ENCODE measurements around the gene EIF5. TPM values are rescaled to one million over a fixed set of nuclear protein-coding genes. Genes with fewer than 3 reads are reported as not detected.

The EIF5 gene
- total RNA-seq, 2 donors from 2014 or later: 85.6 to 234 TPM

DNA sequence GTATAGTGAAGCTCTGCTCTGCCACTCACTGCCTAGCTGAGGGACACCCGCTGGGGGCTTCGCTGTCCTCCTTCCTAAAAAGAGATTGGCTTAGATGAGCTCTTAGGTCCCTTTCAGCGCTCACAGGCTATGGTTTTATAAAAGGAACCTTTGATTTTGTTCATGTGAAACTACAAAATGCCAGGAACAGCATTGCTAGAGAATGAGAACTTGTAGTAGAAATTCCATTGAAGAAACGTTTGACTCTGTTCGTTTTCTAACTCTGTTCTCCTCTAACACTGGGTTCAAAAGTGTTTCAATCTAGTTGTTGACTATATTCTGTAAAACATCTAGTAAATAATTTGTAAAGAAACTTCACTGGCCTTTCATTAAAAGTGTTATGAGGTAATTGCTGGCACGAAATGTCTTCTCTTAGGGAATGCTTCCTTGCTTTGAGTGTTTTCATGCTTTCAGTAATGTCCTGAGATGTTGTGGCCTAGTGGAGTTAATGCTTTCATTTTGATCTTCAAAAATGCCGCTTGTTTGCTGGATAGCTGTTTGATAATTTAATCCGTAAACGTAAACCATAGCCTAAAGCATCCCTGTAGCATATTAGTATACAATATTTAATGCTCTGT lies 52.8 kb downstream of the EIF5 start:
- Histone ChIP-seq H3K27me3 (no peaks in the 10 kb centered on the region), H3K27ac (peak overlapping the region; percentile 94 to 99 (median 98)), H3K36me3 (replicated peaks in 1 of 2; ENCODE audit: insufficient read depth in 1 of 2, low read depth in 2 of 2) (no peaks in the 10 kb centered on the region), H3K4me3 (peak overlapping the region; percentile 55 to 93), H3K9me3 (no peaks in the 10 kb centered on the region), H3K4me1 (peaks cover 39% of the 10 kb centered on the region)
- TF ChIP-seq, protein P1, sequence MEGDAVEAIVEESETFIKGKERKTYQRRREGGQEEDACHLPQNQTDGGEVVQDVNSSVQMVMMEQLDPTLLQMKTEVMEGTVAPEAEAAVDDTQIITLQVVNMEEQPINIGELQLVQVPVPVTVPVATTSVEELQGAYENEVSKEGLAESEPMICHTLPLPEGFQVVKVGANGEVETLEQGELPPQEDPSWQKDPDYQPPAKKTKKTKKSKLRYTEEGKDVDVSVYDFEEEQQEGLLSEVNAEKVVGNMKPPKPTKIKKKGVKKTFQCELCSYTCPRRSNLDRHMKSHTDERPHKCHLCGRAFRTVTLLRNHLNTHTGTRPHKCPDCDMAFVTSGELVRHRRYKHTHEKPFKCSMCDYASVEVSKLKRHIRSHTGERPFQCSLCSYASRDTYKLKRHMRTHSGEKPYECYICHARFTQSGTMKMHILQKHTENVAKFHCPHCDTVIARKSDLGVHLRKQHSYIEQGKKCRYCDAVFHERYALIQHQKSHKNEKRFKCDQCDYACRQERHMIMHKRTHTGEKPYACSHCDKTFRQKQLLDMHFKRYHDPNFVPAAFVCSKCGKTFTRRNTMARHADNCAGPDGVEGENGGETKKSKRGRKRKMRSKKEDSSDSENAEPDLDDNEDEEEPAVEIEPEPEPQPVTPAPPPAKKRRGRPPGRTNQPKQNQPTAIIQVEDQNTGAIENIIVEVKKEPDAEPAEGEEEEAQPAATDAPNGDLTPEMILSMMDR (IDR thresholded peaks at IDR 0.05): no peak
- TF ChIP-seq POLR2A (IDR thresholded peaks at IDR 0.05): peak in 2 of 3 donors; percentile 9 to 14
- WGBS, 2 donors: 3 to 5% methylated on average over 9 of the region's 9 CpGs
- DNase-seq (no peak), ATAC-seq (no peak)
- intact Hi-C loops (cut with DNase I): no loop called here

DNA sequence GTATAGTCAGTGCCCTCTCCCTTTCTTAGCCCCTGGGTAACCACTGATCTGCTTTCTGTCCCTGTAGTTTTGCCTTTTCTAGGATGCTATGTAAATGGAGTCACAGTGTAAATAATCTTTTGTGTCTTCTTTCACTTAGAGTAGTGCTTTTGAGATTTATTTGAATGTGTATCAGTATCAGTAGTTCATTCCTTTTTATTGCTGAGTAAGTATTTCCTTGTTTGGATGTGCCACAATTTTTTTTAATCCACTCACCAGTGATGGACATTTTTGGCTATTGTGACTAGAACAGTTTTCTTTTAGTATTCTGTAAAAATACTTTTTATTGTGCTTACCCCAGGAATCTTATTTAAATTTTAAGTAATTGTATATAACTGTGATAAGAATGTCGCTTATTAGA lies 54.6 kb downstream of the EIF5 start:
- Histone ChIP-seq H3K4me1 (peaks cover 58% of the 10 kb centered on the region), H3K36me3 (replicated peaks in 1 of 2; ENCODE audit: insufficient read depth in 1 of 2, low read depth in 2 of 2) (no peaks in the 10 kb centered on the region), H3K4me3 (no peak overlapping the region), H3K27ac (peak overlapping the region in 1 of 4 donors; percentile 4), H3K9me3 (no peaks in the 10 kb centered on the region), H3K27me3 (no peaks in the 10 kb centered on the region)
- ATAC-seq (no peak), DNase-seq (no peak)
- TF ChIP-seq, protein P1 (IDR thresholded peaks at IDR 0.05): no peak
- TF ChIP-seq POLR2A (IDR thresholded peaks at IDR 0.05): no peak
- WGBS, 2 donors: 96 to 100% methylated on average over 1 of the region's 1 CpG
- intact Hi-C loops (cut with DNase I): no loop called here

DNA sequence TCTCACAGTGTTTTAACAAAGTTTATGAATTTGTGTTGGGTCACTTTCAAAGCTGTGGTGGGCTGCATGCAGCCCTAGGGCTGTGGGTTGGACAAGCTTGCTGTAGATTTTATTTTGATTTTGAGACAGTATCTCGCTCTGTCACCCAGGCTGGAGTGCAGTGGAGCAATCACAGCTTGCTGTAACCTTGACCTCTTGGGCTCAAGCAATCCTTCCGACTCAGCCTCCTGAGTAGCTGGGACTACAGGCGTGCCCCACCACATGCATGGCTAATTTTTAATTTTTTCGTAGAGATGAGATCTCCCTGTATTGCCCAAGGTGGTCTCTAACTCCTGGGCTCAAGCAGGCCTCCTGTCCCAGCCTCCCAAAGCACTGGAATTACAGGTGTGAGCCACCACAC lies 56.6 kb downstream of the EIF5 start:
- Histone ChIP-seq H3K4me1 (peaks cover 71% of the 10 kb centered on the region), H3K4me3 (no peak overlapping the region), H3K9me3 (no peaks in the 10 kb centered on the region), H3K27ac (no peak overlapping the region), H3K27me3 (no peaks in the 10 kb centered on the region), H3K36me3 (replicated peaks in 1 of 2; ENCODE audit: insufficient read depth in 1 of 2, low read depth in 2 of 2) (no peaks in the 10 kb centered on the region)
- no peak for ATAC-seq
- DNase-seq: no peak
- WGBS, 2 donors: 34 to 38% methylated on average over 4 of the region's 4 CpGs
- intact Hi-C loops (cut with DNase I): no loop called here
- no peak for TF ChIP-seq POLR2A (IDR thresholded peaks at IDR 0.05)
- TF ChIP-seq, protein P1 (IDR thresholded peaks at IDR 0.05): no peak

DNA sequence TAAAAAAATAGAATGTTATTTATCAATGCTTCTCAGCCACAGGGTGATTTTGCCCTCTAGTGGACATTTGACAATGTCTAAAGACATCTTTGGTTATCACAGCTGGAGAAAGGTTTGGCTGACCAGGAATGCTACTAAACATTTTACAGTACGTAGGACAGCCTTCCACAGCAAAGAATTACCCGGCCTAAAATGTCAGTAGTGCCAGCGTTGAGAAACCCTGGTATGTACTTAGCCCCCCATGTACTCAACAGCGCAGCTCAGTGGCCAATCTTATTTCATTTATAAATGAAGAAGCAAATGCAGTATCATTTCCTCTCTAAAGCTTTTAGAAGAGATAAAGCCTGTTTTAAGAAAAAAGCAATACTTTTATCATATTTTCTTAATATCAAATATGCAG lies 57.0 kb downstream of the EIF5 start:
- no peak overlapping the region for H3K4me3 ChIP-seq
- WGBS, 2 donors: 10 to 19% methylated on average over 4 of the region's 4 CpGs
- H3K4me1 ChIP-seq: peaks cover 75% of the 10 kb centered on the region
- H3K9me3 ChIP-seq: no peaks in the 10 kb centered on the region
- TF ChIP-seq POLR2A (IDR thresholded peaks at IDR 0.05): no peak
- TF ChIP-seq, protein P1 (IDR thresholded peaks at IDR 0.05): peak; percentile 39 to 77 (median 58)
- H3K27me3 ChIP-seq: no peaks in the 10 kb centered on the region
- DNase-seq (no peak), ATAC-seq (no peak)
- H3K36me3 ChIP-seq (replicated peaks in 1 of 2; ENCODE audit: insufficient read depth in 1 of 2, low read depth in 2 of 2): no peaks in the 10 kb centered on the region
- H3K27ac ChIP-seq: no peak overlapping the region
- intact Hi-C loops (cut with DNase I): no loop called here

DNA sequence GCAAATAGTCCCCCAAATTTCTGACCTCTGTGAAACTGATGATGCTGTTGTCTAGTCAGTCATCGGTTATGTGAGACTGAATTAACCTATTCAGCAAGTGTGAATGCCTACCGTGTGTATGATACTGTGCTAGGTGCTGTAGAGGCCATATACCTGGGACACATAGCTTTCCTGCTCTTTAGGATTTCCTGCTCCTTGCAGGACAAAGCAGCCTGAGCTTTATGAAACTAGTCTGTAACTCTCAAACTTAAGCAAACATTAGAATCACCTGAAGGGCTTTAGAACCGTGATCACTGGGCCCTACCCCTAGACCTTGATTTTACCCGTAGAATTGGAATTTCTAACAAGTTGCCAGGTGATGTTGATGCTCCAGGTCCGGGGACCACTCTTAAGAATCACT lies 58.1 kb downstream of the EIF5 start:
- TF ChIP-seq POLR2A (IDR thresholded peaks at IDR 0.05): no peak
- TF ChIP-seq, protein P1 (IDR thresholded peaks at IDR 0.05): no peak
- H3K27me3 ChIP-seq: no peaks in the 10 kb centered on the region
- peak overlapping the region in 3 of 4 donors; percentile 33 to 44 (median 38) for H3K27ac ChIP-seq
- WGBS, 2 donors: 37 to 41% methylated on average over 5 of the region's 5 CpGs
- H3K4me3 ChIP-seq: no peak overlapping the region
- DNase-seq (no peak), ATAC-seq (no peak)
- no peaks in the 10 kb centered on the region for H3K9me3 ChIP-seq
- no peaks in the 10 kb centered on the region for H3K36me3 ChIP-seq (replicated peaks in 1 of 2; ENCODE audit: insufficient read depth in 1 of 2, low read depth in 2 of 2)
- peaks cover 86% of the 10 kb centered on the region for H3K4me1 ChIP-seq
- intact Hi-C loops (cut with DNase I): no loop called here

Data from body of pancreas (tissue), 4 donors.